H9 (cell line): ENCODE data around the gene THOC7. TPM values are rescaled to one million over a fixed set of nuclear protein-coding genes. Genes with fewer than 3 reads are reported as not detected.
A peak's percentile ranks its signal among the peaks of the same experiment; 100 is the strongest.

Experiments used
- DNase-seq: peaks from one replicate; pipeline ENCODE4 v3.0.0-alpha.2; 2017
- H2AFZ ChIP-seq: one replicate; pipeline ENCODE4 v1.6.1; 2013; ENCODE audit warnings: mild to moderate bottlenecking, low read length, control low read depth, moderate library complexity
- H2AK5ac ChIP-seq: 2 replicates; pipeline ENCODE4 v1.6.1; 2013; ENCODE audit warnings: low read length, control low read depth, mixed read lengths; ENCODE audit not compliant: insufficient read length
- H2BK120ac ChIP-seq: one replicate; pipeline ENCODE4 v1.6.1; 2013; ENCODE audit warnings: low read depth, mild to moderate bottlenecking, low read length, control low read depth, inconsistent platforms; ENCODE audit not compliant: poor library complexity, severe bottlenecking
- H2BK12ac ChIP-seq: 2 replicates; pipeline ENCODE4 v1.6.1; 2013; ENCODE audit warnings: low read length, control low read depth, mixed read lengths, low read depth; ENCODE audit not compliant: insufficient read length
- H2BK15ac ChIP-seq: 2 replicates; pipeline ENCODE4 v1.6.1; 2013; ENCODE audit warnings: low read depth, low read length, control low read depth
- H2BK20ac ChIP-seq: one replicate; pipeline ENCODE4 v1.6.1; 2013; ENCODE audit warnings: low read depth, mild to moderate bottlenecking, low read length, control low read depth, inconsistent platforms; ENCODE audit not compliant: poor library complexity, severe bottlenecking
- H2BK5ac ChIP-seq: 2 replicates; pipeline ENCODE4 v1.6.1; 2013; ENCODE audit warnings: low read length, control low read depth, mixed read lengths; ENCODE audit not compliant: insufficient read length
- H3K14ac ChIP-seq: 2 replicates; pipeline ENCODE4 v1.6.1; 2013; ENCODE audit warnings: low read length, control low read depth; ENCODE audit not compliant: insufficient read depth
- H3K18ac ChIP-seq: 2 replicates; pipeline ENCODE4 v1.6.1; 2013; ENCODE audit warnings: low read depth, mild to moderate bottlenecking, mixed read lengths, low read length, control low read depth; ENCODE audit not compliant: insufficient read length
- H3K23ac ChIP-seq: 2 replicates; pipeline ENCODE4 v1.6.1; 2013; ENCODE audit warnings: low read length, control low read depth, mixed read lengths, low read depth; ENCODE audit not compliant: insufficient read length
- H3K23me2 ChIP-seq: 2 replicates; pipeline ENCODE4 v1.6.1; 2013; ENCODE audit warnings: low read depth, mild to moderate bottlenecking, mixed read lengths, low read length, control low read depth; ENCODE audit not compliant: insufficient read length, poor library complexity, severe bottlenecking
- H3K27ac ChIP-seq: 2 replicates; pipeline ENCODE4 v1.5.1; 2013; ENCODE audit warnings: low read length, control low read depth, mixed read lengths, low read depth; ENCODE audit not compliant: insufficient read length
- H3K27me3 ChIP-seq: 2 replicates; pipeline ENCODE4 v1.6.1; 2013; ENCODE audit warnings: low read length, control low read depth, inconsistent platforms; ENCODE audit not compliant: insufficient read depth
- H3K4ac ChIP-seq: 2 replicates; pipeline ENCODE4 v1.6.1; 2013; ENCODE audit warnings: low read depth, mild to moderate bottlenecking, control low read depth, inconsistent platforms, low read length, moderate library complexity
- H3K4me1 ChIP-seq: 2 replicates; pipeline ENCODE4 v1.6.1; 2013; ENCODE audit warnings: low read length, control low read depth, inconsistent platforms; ENCODE audit not compliant: insufficient read depth
- H3K4me2 ChIP-seq: 2 replicates; pipeline ENCODE4 v1.6.1; 2013; ENCODE audit warnings: low read length, control low read depth, mixed read lengths; ENCODE audit not compliant: insufficient read length, insufficient read depth
- H3K56ac ChIP-seq: 2 replicates; pipeline ENCODE4 v1.6.1; 2013; ENCODE audit warnings: low read depth, mild to moderate bottlenecking, mixed read lengths, low read length, control low read depth; ENCODE audit not compliant: insufficient read length
- H3K79me1 ChIP-seq: 2 replicates; pipeline ENCODE4 v1.6.1; 2013; ENCODE audit warnings: low read depth, mild to moderate bottlenecking, moderate library complexity, low read length, control low read depth, inconsistent platforms; ENCODE audit not compliant: insufficient read depth, poor library complexity, severe bottlenecking
- H3K79me2 ChIP-seq: 2 replicates; pipeline ENCODE4 v1.6.1; 2013; ENCODE audit warnings: low read length, control low read depth, inconsistent platforms; ENCODE audit not compliant: insufficient read depth
- H3K9ac ChIP-seq: 2 replicates; pipeline ENCODE4 v1.6.1; 2013; ENCODE audit warnings: low read length, control low read depth, mixed read lengths; ENCODE audit not compliant: insufficient read length; ENCODE audit errors: extremely low read depth
- H3K9me3 ChIP-seq: one replicate; pipeline ENCODE4 v1.6.1; 2013; ENCODE audit warnings: low read depth, low read length, inconsistent platforms; ENCODE audit not compliant: control insufficient read depth
- H3T11ph ChIP-seq: one replicate; pipeline ENCODE4 v1.6.1; 2013; ENCODE audit warnings: mild to moderate bottlenecking, low read length, control low read depth, inconsistent platforms
- H4K20me1 ChIP-seq: one replicate; pipeline ENCODE4 v1.6.1; 2013; ENCODE audit not compliant: control insufficient read depth, insufficient read length, insufficient read depth
- H4K5ac ChIP-seq: 2 replicates; pipeline ENCODE4 v1.6.1; 2013; ENCODE audit warnings: low read depth, mild to moderate bottlenecking, mixed read lengths, low read length, control low read depth; ENCODE audit not compliant: insufficient read length
- H4K8ac ChIP-seq: replicated peaks from 2 replicates; pipeline ENCODE4 v1.6.1; 2013; ENCODE audit warnings: low read length, control low read depth, mixed read lengths, low read depth; ENCODE audit not compliant: insufficient read length
- H4K91ac ChIP-seq: 2 replicates; pipeline ENCODE4 v1.6.1; 2013; ENCODE audit warnings: low read depth, mild to moderate bottlenecking, moderate library complexity, mixed read lengths, low read length, control low read depth; ENCODE audit not compliant: insufficient read length
- H3K27ac Mint-ChIP-seq, 3 experiments: 2 replicates in 2 of 3; 3 replicates in 1 of 3; pipeline ENCODE4 v1.8.0; 2020 to 2021; ENCODE audit warnings: mixed read lengths in 3 of 3, mild to moderate bottlenecking in 1 of 3, moderate library complexity in 1 of 3
- H3K27me3 Mint-ChIP-seq: 2 replicates; pipeline ENCODE4 v1.8.0; 2021; ENCODE audit warnings: low read depth, mild to moderate bottlenecking, moderate library complexity, mixed read lengths
- H3K36me3 Mint-ChIP-seq, 3 experiments: 2 replicates in 2 of 3; 3 replicates in 1 of 3; pipeline ENCODE4 v1.8.0; 2020 to 2021; ENCODE audit warnings: low read depth in 3 of 3, mixed read lengths in 3 of 3; ENCODE audit not compliant: insufficient read depth in 1 of 3
- H3K4me1 Mint-ChIP-seq, 2 experiments: 2 replicates each; pipeline ENCODE4 v1.8.0; 2020; ENCODE audit warnings: mixed read lengths in 2 of 2
- H3K4me3 Mint-ChIP-seq, 2 experiments: 2 replicates in 1 of 2; 3 replicates in 1 of 2; pipeline ENCODE4 v1.8.0; 2020 to 2021; ENCODE audit warnings: mild to moderate bottlenecking in 2 of 2, mixed read lengths in 2 of 2, moderate library complexity in 1 of 2
- H3K9me3 Mint-ChIP-seq, 2 experiments: 2 replicates in 1 of 2; 3 replicates in 1 of 2; pipeline ENCODE4 v1.8.0; 2020; ENCODE audit warnings: mild to moderate bottlenecking in 2 of 2, mixed read lengths in 2 of 2, moderate library complexity in 1 of 2
- WGBS: extraction: QIAGEN DNeasy Blood & Tissue Kit; methylation state at CpG from one replicate; pipeline ENCODE4 v1.1.7; 2013; ENCODE audit warnings: missing lambda C conversion rate, low lambda C conversion rate, mixed read lengths; ENCODE audit not compliant: insufficient read length; ENCODE audit errors: extremely low coverage; 5-methylcytosine and 5-hydroxymethylcytosine counted together
- total RNA-seq: library from RNA; stranded (reverse); gene quantifications from 2 replicates; pipeline ENCODE4 v1.2.1, GENCODE V29; 2021
- TF ChIP-seq, protein P1 (sequence below): fragments of 200-600 bp; sonication (generic); conservative IDR thresholded peaks from 3 replicates; pipeline ENCODE4 v1.8.0; 2021; ENCODE audit warnings: antibody characterized with exemption, mild to moderate bottlenecking

THOC7 gene
- total RNA-seq, 1 experiment from 2014 or later: 63.3 TPM

DNA sequence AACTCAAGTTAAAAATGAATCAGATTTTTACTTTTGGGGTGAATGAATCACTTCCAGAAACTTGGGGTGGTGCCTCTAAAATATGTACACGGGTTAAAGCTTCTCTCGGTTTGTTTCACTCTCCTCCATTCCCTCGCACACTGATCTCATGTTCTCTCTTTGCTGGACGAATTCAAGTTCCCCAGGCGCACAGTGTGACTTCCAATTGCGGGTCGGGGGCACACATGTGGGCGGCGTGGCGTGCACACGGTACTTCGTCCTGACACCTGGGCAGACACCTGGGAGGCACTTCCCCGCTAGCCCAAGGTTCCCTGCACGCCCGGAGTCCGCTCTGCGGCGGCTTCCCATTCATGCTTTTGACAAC, 47.9 kb upstream of the THOC7 start:
- no peak overlapping the region for H3K23ac ChIP-seq
- peak overlapping the region; percentile 92 for H3K4me2 ChIP-seq
- Mint-ChIP-seq H3K27me3 (no peaks in the 10 kb centered on the region; the same call in none of the 2 replicates), H3K9me3 (no peaks in the 10 kb centered on the region; a peak in 1 of 5 replicates), H3K36me3 (peaks cover 7 to 18% (median 18%) of the 10 kb centered on the region in 3 experiments), H3K4me1 (peaks cover 21 to 26% of the 10 kb centered on the region in 2 experiments), H3K27ac (peak overlapping the region; percentile 10 to 60 (median 41); a peak in 4 of 7 replicates), H3K4me3 (peak overlapping the region; percentile 72 to 84)
- H3K27ac ChIP-seq: no peak overlapping the region
- peaks cover 10% of the 10 kb centered on the region for H3K23me2 ChIP-seq
- H3K4ac ChIP-seq: no peak overlapping the region
- H3T11ph ChIP-seq: no peak overlapping the region
- no peaks in the 10 kb centered on the region for H3K79me2 ChIP-seq
- no peak overlapping the region for H4K91ac ChIP-seq
- H4K20me1 ChIP-seq: no peaks in the 10 kb centered on the region
- no peaks in the 10 kb centered on the region for H3K27me3 ChIP-seq
- H2BK15ac ChIP-seq: no peak overlapping the region; the same call in 1 of the 2 replicates
- no peak overlapping the region for H2BK5ac ChIP-seq
- DNase-seq: no peak
- no peak overlapping the region for H2AK5ac ChIP-seq
- WGBS: no CpG with 5 or more reads among the region's 18 CpGs
- H2AFZ ChIP-seq: no peak overlapping the region
- H3K9ac ChIP-seq: no peak overlapping the region
- peak overlapping the region; percentile 8; the same call in 1 of the 2 replicates for H3K14ac ChIP-seq
- no peak overlapping the region for H2BK20ac ChIP-seq
- H3K79me1 ChIP-seq: no peaks in the 10 kb centered on the region
- no peaks in the 10 kb centered on the region for H3K4me1 ChIP-seq
- no peaks in the 10 kb centered on the region for H3K9me3 ChIP-seq
- no peak overlapping the region for H4K5ac ChIP-seq
- no peak overlapping the region for H2BK120ac ChIP-seq
- no peak overlapping the region for H4K8ac ChIP-seq
- H3K18ac ChIP-seq: no peak overlapping the region
- no peak overlapping the region for H2BK12ac ChIP-seq
- TF ChIP-seq, protein P1, sequence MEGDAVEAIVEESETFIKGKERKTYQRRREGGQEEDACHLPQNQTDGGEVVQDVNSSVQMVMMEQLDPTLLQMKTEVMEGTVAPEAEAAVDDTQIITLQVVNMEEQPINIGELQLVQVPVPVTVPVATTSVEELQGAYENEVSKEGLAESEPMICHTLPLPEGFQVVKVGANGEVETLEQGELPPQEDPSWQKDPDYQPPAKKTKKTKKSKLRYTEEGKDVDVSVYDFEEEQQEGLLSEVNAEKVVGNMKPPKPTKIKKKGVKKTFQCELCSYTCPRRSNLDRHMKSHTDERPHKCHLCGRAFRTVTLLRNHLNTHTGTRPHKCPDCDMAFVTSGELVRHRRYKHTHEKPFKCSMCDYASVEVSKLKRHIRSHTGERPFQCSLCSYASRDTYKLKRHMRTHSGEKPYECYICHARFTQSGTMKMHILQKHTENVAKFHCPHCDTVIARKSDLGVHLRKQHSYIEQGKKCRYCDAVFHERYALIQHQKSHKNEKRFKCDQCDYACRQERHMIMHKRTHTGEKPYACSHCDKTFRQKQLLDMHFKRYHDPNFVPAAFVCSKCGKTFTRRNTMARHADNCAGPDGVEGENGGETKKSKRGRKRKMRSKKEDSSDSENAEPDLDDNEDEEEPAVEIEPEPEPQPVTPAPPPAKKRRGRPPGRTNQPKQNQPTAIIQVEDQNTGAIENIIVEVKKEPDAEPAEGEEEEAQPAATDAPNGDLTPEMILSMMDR: no peak
- no peak overlapping the region for H3K56ac ChIP-seq
